ENCODE results near the gene EFTUD2.

- TF ChIP-seq ZFX (IDR thresholded peaks at IDR 0.05) = no peak
- TF ChIP-seq EZH2 (IDR thresholded peaks at IDR 0.05) = no peak
- no peak for TF ChIP-seq POLR2A (IDR thresholded peaks at IDR 0.05; ENCODE audit: borderline replicate concordance, extremely low read depth, insufficient read depth, insufficient read length)
- TF ChIP-seq EZH2phosphoT487 (IDR thresholded peaks at IDR 0.05; ENCODE audit: borderline replicate concordance) = no peak
- TF ChIP-seq SIN3A (IDR thresholded peaks at IDR 0.05; ENCODE audit: low read depth) = no peak
- TF ChIP-seq, protein P1, sequence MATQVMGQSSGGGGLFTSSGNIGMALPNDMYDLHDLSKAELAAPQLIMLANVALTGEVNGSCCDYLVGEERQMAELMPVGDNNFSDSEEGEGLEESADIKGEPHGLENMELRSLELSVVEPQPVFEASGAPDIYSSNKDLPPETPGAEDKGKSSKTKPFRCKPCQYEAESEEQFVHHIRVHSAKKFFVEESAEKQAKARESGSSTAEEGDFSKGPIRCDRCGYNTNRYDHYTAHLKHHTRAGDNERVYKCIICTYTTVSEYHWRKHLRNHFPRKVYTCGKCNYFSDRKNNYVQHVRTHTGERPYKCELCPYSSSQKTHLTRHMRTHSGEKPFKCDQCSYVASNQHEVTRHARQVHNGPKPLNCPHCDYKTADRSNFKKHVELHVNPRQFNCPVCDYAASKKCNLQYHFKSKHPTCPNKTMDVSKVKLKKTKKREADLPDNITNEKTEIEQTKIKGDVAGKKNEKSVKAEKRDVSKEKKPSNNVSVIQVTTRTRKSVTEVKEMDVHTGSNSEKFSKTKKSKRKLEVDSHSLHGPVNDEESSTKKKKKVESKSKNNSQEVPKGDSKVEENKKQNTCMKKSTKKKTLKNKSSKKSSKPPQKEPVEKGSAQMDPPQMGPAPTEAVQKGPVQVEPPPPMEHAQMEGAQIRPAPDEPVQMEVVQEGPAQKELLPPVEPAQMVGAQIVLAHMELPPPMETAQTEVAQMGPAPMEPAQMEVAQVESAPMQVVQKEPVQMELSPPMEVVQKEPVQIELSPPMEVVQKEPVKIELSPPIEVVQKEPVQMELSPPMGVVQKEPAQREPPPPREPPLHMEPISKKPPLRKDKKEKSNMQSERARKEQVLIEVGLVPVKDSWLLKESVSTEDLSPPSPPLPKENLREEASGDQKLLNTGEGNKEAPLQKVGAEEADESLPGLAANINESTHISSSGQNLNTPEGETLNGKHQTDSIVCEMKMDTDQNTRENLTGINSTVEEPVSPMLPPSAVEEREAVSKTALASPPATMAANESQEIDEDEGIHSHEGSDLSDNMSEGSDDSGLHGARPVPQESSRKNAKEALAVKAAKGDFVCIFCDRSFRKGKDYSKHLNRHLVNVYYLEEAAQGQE (IDR thresholded peaks at IDR 0.05; ENCODE audit: low read depth) = no peak
- no peak for TF ChIP-seq CTCF (IDR thresholded peaks at IDR 0.05 in 2 of 3, conservative IDR thresholded peaks at IDR 0.05 in 1 of 3; ENCODE audit: borderline replicate concordance in 1 of 3, insufficient read depth in 1 of 3, low read depth in 2 of 3, low read length in 2 of 3)
These were observed 53.0 kb downstream of the EFTUD2 start for GRCh38 chr17:44846206-44846605.
